GM12878 (cell line): Measurements from ENCODE around the gene S1PR4. TPM values are rescaled to one million over a fixed set of nuclear protein-coding genes. Genes with fewer than 3 reads are reported as not detected.
A peak's percentile ranks its signal among the peaks of the same experiment; 100 is the strongest.

ENCODE experiments used
- ATAC-seq: fragments of 200-7000 bp; cut with Tn5 transposase; 3 replicates; pipeline ENCODE4 v1.9.1; 2020; ENCODE audit warnings: mild to moderate bottlenecking, moderate library complexity
- BruUV-seq: library from RNA; stranded (reverse); fragments of 400-500 nt; replicated peaks from 2 replicates; lab custom pipeline; 2021; lab: Mats Ljungman, UMichigan
- CTCF ChIA-PET: fragments of 300-600 bp; sonication (Branson Sonifier 250); formaldehyde crosslinking; extraction: SDS; loops from one replicate; lab custom pipeline; 2021; ENCODE audit warnings: inconsistent platforms; lab: Yijun Ruan, JAX
- POLR2A ChIA-PET: fragments of 350-600 bp; formaldehyde crosslinking; extraction: SDS; loops from one replicate; lab custom pipeline; 2021; ENCODE audit warnings: inconsistent platforms; lab: Charles Lee
- RAD21 ChIA-PET: fragments of 300-600 bp; sonication (Branson Sonifier 250); formaldehyde crosslinking; loops from one replicate; lab custom pipeline; 2023; ENCODE audit warnings: antibody characterized with exemption; ENCODE audit not compliant: unreplicated experiment; lab: Charles Lee
- SMC1A ChIA-PET: fragments of 300-600 bp; sonication (Branson Sonifier 250); formaldehyde crosslinking; loops from one replicate; lab custom pipeline; 2023; ENCODE audit not compliant: unreplicated experiment, uncharacterized antibody; lab: Charles Lee
- DNase-seq: peaks from one replicate; pipeline ENCODE4 v3.0.0-alpha.2; 2011; ENCODE audit warnings: low read depth, low spot score
- FAIRE-seq: peaks from 3 replicates; lab custom pipeline; 2011; peaks lifted over from hg19 to GRCh38; lab: Jason Lieb, UNC
- H2AFZ ChIP-seq: 2 replicates; pipeline ENCODE4 v1.6.0; 2011; ENCODE audit warnings: low read depth, low read length, control low read depth; ENCODE audit not compliant: control insufficient read depth
- H3K27ac ChIP-seq: 2 replicates; pipeline ENCODE4 v1.5.1; 2011; ENCODE audit warnings: control low read depth; ENCODE audit not compliant: control insufficient read depth, insufficient read depth
- H3K27me3 ChIP-seq, 2 experiments: replicated peaks in 1 of 2; 2 replicates each; pipeline versions ENCODE4 v1.6.0 to v1.6.1; 2011; ENCODE audit warnings: low read length in 1 of 2; ENCODE audit not compliant: control insufficient read depth in 2 of 2, insufficient read depth in 2 of 2
- H3K36me3 ChIP-seq, 2 experiments: 2 replicates each; pipeline ENCODE4 v1.5.1; 2011; ENCODE audit warnings: low read length in 1 of 2; ENCODE audit not compliant: control insufficient read depth in 2 of 2, insufficient read depth in 2 of 2
- H3K4me1 ChIP-seq: 2 replicates; pipeline ENCODE4 v1.6.1; 2011; ENCODE audit warnings: mild to moderate bottlenecking, low read length, moderate library complexity, mixed read lengths; ENCODE audit not compliant: control insufficient read depth, insufficient read depth
- H3K4me2 ChIP-seq: 2 replicates; pipeline ENCODE4 v1.6.0; 2011; ENCODE audit warnings: control low read depth; ENCODE audit not compliant: control insufficient read depth, insufficient read depth
- H3K4me3 ChIP-seq: fragments of 200-600 bp; sonication (generic); 2 replicates; pipeline ENCODE4 v1.5.1; 2016
- H3K79me2 ChIP-seq: 2 replicates; pipeline ENCODE4 v1.6.0; 2011; ENCODE audit warnings: low read length; ENCODE audit not compliant: control insufficient read depth, insufficient read depth
- H3K9ac ChIP-seq: 2 replicates; pipeline ENCODE4 v1.8.0; 2011; ENCODE audit warnings: low read length, control low read depth, mixed read lengths; ENCODE audit not compliant: control insufficient read depth, insufficient read depth
- H3K9me3 ChIP-seq: replicated peaks from 3 replicates; pipeline ENCODE4 v1.5.1; 2011; ENCODE audit warnings: mild to moderate bottlenecking, low read length; ENCODE audit not compliant: control insufficient read depth, insufficient read depth
- H4K20me1 ChIP-seq: 2 replicates; pipeline ENCODE4 v1.6.0; 2011; ENCODE audit not compliant: control insufficient read depth, insufficient read depth
- CREB1 ChIP-seq: IDR thresholded peaks from 2 replicates; pipeline ENCODE4 v1.6.1; 2012; ENCODE audit warnings: low read depth, mild to moderate bottlenecking, inconsistent platforms
- ESRRA ChIP-seq: IDR thresholded peaks from 2 replicates; pipeline ENCODE4 v1.6.1; 2012; ENCODE audit warnings: mild to moderate bottlenecking, low read length, improper control_type of control experiment
- FOXK2 ChIP-seq: fragments of 450-650 bp; IDR thresholded peaks from 2 replicates; pipeline ENCODE4 v1.6.1; 2017; ENCODE audit warnings: mild to moderate bottlenecking, moderate library complexity
- GABPA ChIP-seq: IDR thresholded peaks from 2 replicates; pipeline ENCODE4 v1.6.1; 2014; ENCODE audit warnings: antibody characterized with exemption, low read depth, mild to moderate bottlenecking, inconsistent platforms
- HCFC1 ChIP-seq: fragments of 150-350 bp; IDR thresholded peaks from 2 replicates; pipeline ENCODE4 v1.6.1; 2014; ENCODE audit warnings: low read length
- HDGF ChIP-seq: fragments of 450-650 bp; IDR thresholded peaks from 2 replicates; pipeline ENCODE4 v1.6.1; 2016; ENCODE audit warnings: antibody characterized with exemption
- IKZF1 ChIP-seq: fragments of 450-650 bp; conservative IDR thresholded peaks from 2 replicates; pipeline ENCODE4 v1.6.1; 2017; ENCODE audit warnings: antibody characterized with exemption, mild to moderate bottlenecking
- JUND ChIP-seq: IDR thresholded peaks from 2 replicates; pipeline ENCODE4 v1.6.1; 2012; ENCODE audit warnings: low read depth, mild to moderate bottlenecking, low read length, improper control_type of control experiment, moderate library complexity
- RCOR1 ChIP-seq: conservative IDR thresholded peaks from 2 replicates; pipeline ENCODE4 v1.6.1; 2012; ENCODE audit warnings: low read depth, low read length, improper control_type of control experiment
- SMC3 ChIP-seq: IDR thresholded peaks from 2 replicates; pipeline ENCODE4 v1.6.1; 2011; ENCODE audit warnings: low read length, improper control_type of control experiment, borderline replicate concordance
- SREBF1 ChIP-seq: IDR thresholded peaks from 2 replicates; pipeline ENCODE4 v1.6.1; 2012; ENCODE audit warnings: mild to moderate bottlenecking, low read length
- SREBF2 ChIP-seq: IDR thresholded peaks from 2 replicates; pipeline ENCODE4 v1.6.1; 2012; ENCODE audit warnings: mild to moderate bottlenecking, low read length
- SRF ChIP-seq, 2 experiments: IDR thresholded peaks; 2 replicates each; pipeline ENCODE4 v1.6.1; 2011; ENCODE audit warnings: low read depth in 2 of 2, low read length in 2 of 2, mild to moderate bottlenecking in 1 of 2, moderate library complexity in 1 of 2
- SUPT20H ChIP-seq: IDR thresholded peaks from 2 replicates; pipeline ENCODE4 v1.6.1; 2011; ENCODE audit warnings: low read depth, mild to moderate bottlenecking, low read length, moderate library complexity, borderline replicate concordance; ENCODE audit not compliant: control insufficient read depth
- ZBED1 ChIP-seq: IDR thresholded peaks from 2 replicates; pipeline ENCODE4 v1.6.1; 2016; ENCODE audit warnings: borderline replicate concordance
- WGBS: methylation state at CpG from one replicate; pipeline ENCODE4 v1.1.6; 2016; ENCODE audit warnings: low lambda C conversion rate; ENCODE audit not compliant: insufficient replicate concordance, insufficient coverage; ENCODE audit errors: missing lambda C conversion rate; 5-methylcytosine and 5-hydroxymethylcytosine counted together
- in situ Hi-C: fragments of 300-500 bp; cut with MboI; formaldehyde crosslinking; loops from 9 replicates; pipeline ENCODE4 v1.14.3; 2018; ENCODE audit warnings: mixed read lengths
- intact Hi-C: fragments of 100-400 bp; cut with micrococcal nuclease; formaldehyde crosslinking; loops from one replicate; pipeline ENCODE4 v1.14.2; 2022; ENCODE audit not compliant: unreplicated experiment
- polyA plus RNA-seq, 11 experiments: library from polyadenylated mRNA; depleted of rRNA in 4 of 11; unstranded in 6 of 11; stranded (reverse) in 5 of 11; fragments of >200 nt; fragmentation: Nextera tagmentation in 4 of 11; fragmentation: Illumina TruSeq in 1 of 11; extraction: Ambion mirVana in 4 of 11; extraction: Trizol in 1 of 11; gene quantifications; 1 replicate in 1 of 11; 2 replicates in 10 of 11; pipeline versions ENCODE4 v1.2.1 to v1.2.3, GENCODE V29; 2011 to 2016; ENCODE audit warnings: inconsistent platforms in 2 of 11, missing spikeins in 2 of 11, low read depth in 1 of 11
- total RNA-seq, 4 experiments: library from RNA; depleted of rRNA in 3 of 4; stranded (reverse); fragments of >200 nt in 3 of 4; fragmentation: Illumina TruSeq in 1 of 4; extraction: Trizol in 1 of 4; gene quantifications; 2 replicates each; pipeline versions ENCODE4 v1.2.1 to v1.2.3, GENCODE V29; 2013 to 2021
- TF ChIP-seq, protein P1 (sequence below): fragments of 450-650 bp; IDR thresholded peaks from 2 replicates; pipeline ENCODE4 v1.6.1; 2018; ENCODE audit warnings: borderline replicate concordance, mild to moderate bottlenecking; ENCODE audit not compliant: partially characterized antibody
- TF ChIP-seq, protein P2 (sequence below): fragments of 450-650 bp; conservative IDR thresholded peaks from 2 replicates; pipeline ENCODE4 v1.6.1; 2017; ENCODE audit warnings: mild to moderate bottlenecking, moderate library complexity

S1PR4 gene
- total and polyA plus RNA-seq, 10 of the 15 experiments (the other 5 are each of a cell fraction or from before 2014, with no cell fraction given) = 0.19 to 57.7 (median 32.4) TPM; not detected in 1

DNA sequence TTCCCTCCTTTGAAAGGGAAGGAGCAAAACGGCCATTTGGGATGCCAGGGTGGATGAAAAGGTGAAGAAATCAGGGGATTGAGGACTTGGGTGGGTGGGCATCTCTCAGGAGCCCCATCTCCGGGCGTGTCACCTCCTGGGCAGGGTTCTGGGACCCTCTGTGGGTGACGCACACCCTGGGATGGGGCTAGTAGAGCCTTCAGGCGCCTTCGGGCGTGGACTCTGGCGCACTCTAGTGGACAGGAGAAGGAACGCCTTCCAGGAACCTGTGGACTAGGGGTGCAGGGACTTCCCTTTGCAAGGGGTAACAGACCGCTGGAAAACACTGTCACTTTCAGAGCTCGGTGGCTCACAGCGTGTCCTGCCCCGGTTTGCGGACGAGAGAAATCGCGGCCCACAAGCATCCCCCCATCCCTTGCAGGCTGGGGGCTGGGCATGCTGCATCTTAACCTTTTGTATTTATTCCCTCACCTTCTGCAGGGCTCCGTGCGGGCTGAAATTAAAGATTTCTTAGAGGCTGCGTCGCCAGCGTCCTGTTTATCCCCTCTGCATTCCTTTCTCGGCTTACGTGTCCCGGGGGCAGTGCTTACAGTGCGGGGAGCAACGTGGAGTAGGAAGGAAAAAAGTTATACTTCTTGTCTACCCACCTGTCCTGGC, 15.2 kb upstream of the S1PR4 start (continued):
- TF ChIP-seq SRF (IDR thresholded peaks at IDR 0.05; ENCODE audit: low read depth in 2 of 2, low read length in 2 of 2) (no peak), IKZF1 (0 out of 2 replicates have a peak, but pooled peaks have one; percentile 17), SMC3 (peak; percentile 92), CREB1 (0 out of 2 replicates have a peak, but pooled peaks have one; percentile 8)
- TF ChIP-seq, protein P1, sequence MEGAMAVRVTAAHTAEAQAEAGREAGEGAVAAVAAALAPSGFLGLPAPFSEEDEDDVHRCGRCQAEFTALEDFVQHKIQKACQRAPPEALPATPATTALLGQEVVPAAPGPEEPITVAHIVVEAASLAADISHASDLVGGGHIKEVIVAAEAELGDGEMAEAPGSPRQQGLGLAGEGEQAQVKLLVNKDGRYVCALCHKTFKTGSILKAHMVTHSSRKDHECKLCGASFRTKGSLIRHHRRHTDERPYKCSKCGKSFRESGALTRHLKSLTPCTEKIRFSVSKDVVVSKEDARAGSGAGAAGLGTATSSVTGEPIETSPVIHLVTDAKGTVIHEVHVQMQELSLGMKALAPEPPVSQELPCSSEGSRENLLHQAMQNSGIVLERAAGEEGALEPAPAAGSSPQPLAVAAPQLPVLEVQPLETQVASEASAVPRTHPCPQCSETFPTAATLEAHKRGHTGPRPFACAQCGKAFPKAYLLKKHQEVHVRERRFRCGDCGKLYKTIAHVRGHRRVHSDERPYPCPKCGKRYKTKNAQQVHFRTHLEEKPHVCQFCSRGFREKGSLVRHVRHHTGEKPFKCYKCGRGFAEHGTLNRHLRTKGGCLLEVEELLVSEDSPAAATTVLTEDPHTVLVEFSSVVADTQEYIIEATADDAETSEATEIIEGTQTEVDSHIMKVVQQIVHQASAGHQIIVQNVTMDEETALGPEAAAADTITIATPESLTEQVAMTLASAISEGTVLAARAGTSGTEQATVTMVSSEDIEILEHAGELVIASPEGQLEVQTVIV = no peak

DNA sequence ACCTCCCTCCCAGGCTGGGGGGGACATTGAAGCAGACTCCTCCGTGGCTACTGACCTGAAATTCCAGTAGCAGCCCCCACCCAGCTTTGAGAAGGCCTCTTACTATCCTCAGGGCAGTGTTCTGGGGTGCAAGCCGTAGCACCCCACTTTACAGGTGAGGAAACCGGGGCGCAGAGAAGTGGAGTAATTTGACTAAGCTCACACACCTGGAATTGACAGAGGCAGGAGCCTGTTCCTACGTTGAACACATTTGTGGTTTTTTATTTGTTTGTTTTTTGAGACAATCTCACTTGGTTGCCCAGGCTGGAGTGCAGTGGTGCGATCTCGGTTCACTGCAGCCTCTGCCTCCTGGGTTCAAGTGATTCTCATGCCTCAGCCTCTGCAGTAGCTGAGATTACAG, 14.6 kb upstream of the S1PR4 start:
- ChIA-PET POLR2A (no interaction called here), RAD21 (interaction anchor here (1.1 to 1.5 kb wide), 2 partner anchors 31 to 35 kb away, joined by 4 to 7 read pairs; no protein-coding TSS in a partner anchor), SMC1A (interaction anchor here (0.8 to 1.0 kb wide), 3 partner anchors 39 to 88 kb away, joined by 3 read pairs; no protein-coding TSS in a partner anchor), CTCF (interaction anchor here (0.6 to 4.1 kb wide), 12 partner anchors 17 to 212 kb away, joined by 3 to 35 read pairs (median 4); no protein-coding TSS in a partner anchor)
- ATAC-seq (no peak), DNase-seq (no peak), FAIRE-seq (no peak)
- no peak overlapping the region for H3K4me3 ChIP-seq
- H3K9ac ChIP-seq = no peak overlapping the region
- intact Hi-C loops (loop anchor here (1.0 to 2.0 kb wide), 4 partner anchors 17 to 201 kb away; no protein-coding TSS in a partner anchor), in situ Hi-C loops (loop anchor here (5.0 kb wide), 2 partner anchors 87 to 207 kb away; no protein-coding TSS in a partner anchor)
- peaks cover 0 to 3% of the 10 kb centered on the region in 2 experiments; a peak in 3 of 4 replicates for H3K36me3 ChIP-seq
- no peak overlapping the region for H2AFZ ChIP-seq
- no peaks in the 10 kb centered on the region for H4K20me1 ChIP-seq
- no peak overlapping the region for H3K4me2 ChIP-seq
- H3K9me3 ChIP-seq = no peaks in the 10 kb centered on the region; the same call in 2 of the 3 replicates
- no peak overlapping the region for H3K27ac ChIP-seq
- no TSS peak for BruUV-seq
- no peaks in the 10 kb centered on the region for H3K4me1 ChIP-seq
- H3K79me2 ChIP-seq = no peaks in the 10 kb centered on the region
- H3K27me3 ChIP-seq = no peaks in the 10 kb centered on the region
- 40% methylated on average over 7 of the region's 7 CpGs for WGBS
- no peak for TF ChIP-seq SREBF2
- TF ChIP-seq RCOR1 = no peak
- no peak for TF ChIP-seq GABPA
- no peak for TF ChIP-seq FOXK2
- TF ChIP-seq ZBED1 = no peak
- no peak for TF ChIP-seq JUND
- no peak for TF ChIP-seq ESRRA
- TF ChIP-seq HDGF = no peak
- no peak for TF ChIP-seq SUPT20H
- TF ChIP-seq, protein P2, sequence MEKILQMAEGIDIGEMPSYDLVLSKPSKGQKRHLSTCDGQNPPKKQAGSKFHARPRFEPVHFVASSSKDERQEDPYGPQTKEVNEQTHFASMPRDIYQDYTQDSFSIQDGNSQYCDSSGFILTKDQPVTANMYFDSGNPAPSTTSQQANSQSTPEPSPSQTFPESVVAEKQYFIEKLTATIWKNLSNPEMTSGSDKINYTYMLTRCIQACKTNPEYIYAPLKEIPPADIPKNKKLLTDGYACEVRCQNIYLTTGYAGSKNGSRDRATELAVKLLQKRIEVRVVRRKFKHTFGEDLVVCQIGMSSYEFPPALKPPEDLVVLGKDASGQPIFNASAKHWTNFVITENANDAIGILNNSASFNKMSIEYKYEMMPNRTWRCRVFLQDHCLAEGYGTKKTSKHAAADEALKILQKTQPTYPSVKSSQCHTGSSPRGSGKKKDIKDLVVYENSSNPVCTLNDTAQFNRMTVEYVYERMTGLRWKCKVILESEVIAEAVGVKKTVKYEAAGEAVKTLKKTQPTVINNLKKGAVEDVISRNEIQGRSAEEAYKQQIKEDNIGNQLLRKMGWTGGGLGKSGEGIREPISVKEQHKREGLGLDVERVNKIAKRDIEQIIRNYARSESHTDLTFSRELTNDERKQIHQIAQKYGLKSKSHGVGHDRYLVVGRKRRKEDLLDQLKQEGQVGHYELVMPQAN = no peak
- no peak for TF ChIP-seq HCFC1
- TF ChIP-seq SREBF1 = no peak
